Breast epithelium (tissue), 3 donors: Measurements from ENCODE around the gene ARHGAP27.

ENCODE experiments used
- CTCF ChIP-seq, 3 donors: fragments of 450-650 bp; IDR thresholded peaks; one replicate each; pipeline ENCODE4 v1.5.1; 2016 to 2017; ENCODE audit warnings: antibody characterized with exemption in 3 of 3, mild to moderate bottlenecking in 3 of 3, moderate library complexity in 3 of 3
- POLR2A ChIP-seq: fragments of 450-650 bp; IDR thresholded peaks from one replicate; pipeline ENCODE4 v1.6.1; 2016; ENCODE audit warnings: antibody characterized with exemption, mild to moderate bottlenecking, moderate library complexity

GRCh38 chr17:45366691-45367090 is 66.0 kb downstream of the ARHGAP27 start:
- TF ChIP-seq CTCF (IDR thresholded peaks at IDR 0.05) (no peak), POLR2A (no peak)
